Natural killer cell (primary cell): Measurements from ENCODE around the gene SCYGR4. TPM values are rescaled to one million over a fixed set of nuclear protein-coding genes. Genes with fewer than 3 reads are reported as not detected.

ENCODE experiments used
- ATAC-seq, 3 donors: fragments of 150-1000 bp in 2 of 3; fragments of 200-7000 bp in 1 of 3; cut with Tn5 transposase; 1 replicate in 1 of 3; 2 replicates in 2 of 3; pipeline ENCODE4 v1.10.0; 2021; ENCODE audit warnings: mild to moderate bottlenecking in 2 of 3, moderate library complexity in 2 of 3
- DNase-seq, 2 donors: peaks; one replicate each; pipeline versions ENCODE4 v3.0.0 to v3.0.0-alpha.2; 2013 to 2021; ENCODE audit warnings: mixed read lengths in 1 of 2
- H3K27ac ChIP-seq: one replicate; pipeline ENCODE4 v1.5.1; 2013; ENCODE audit warnings: mild to moderate bottlenecking, low read length
- H3K27me3 ChIP-seq: one replicate; pipeline ENCODE4 v1.6.1; 2013; ENCODE audit warnings: low read length; ENCODE audit not compliant: control insufficient read depth, insufficient read depth
- H3K36me3 ChIP-seq: one replicate; pipeline ENCODE4 v1.6.1; 2013; ENCODE audit warnings: low read length; ENCODE audit not compliant: control insufficient read depth, insufficient read depth
- H3K4me1 ChIP-seq: one replicate; pipeline ENCODE4 v1.6.1; 2013; ENCODE audit warnings: low read length; ENCODE audit not compliant: control insufficient read depth, insufficient read depth
- H3K4me3 ChIP-seq: one replicate; pipeline ENCODE4 v1.5.1; 2013; ENCODE audit warnings: low read length
- H3K9me3 ChIP-seq: one replicate; pipeline ENCODE4 v1.6.1; 2013; ENCODE audit warnings: low read length; ENCODE audit not compliant: control insufficient read depth, insufficient read depth
- H3K27ac Mint-ChIP-seq, 2 donors: one replicate each; pipeline ENCODE4 v1.8.0; 2022; ENCODE audit warnings: mild to moderate bottlenecking in 2 of 2, mixed read lengths in 2 of 2, moderate library complexity in 1 of 2
- H3K27me3 Mint-ChIP-seq, 2 donors: one replicate each; pipeline ENCODE4 v1.8.0; 2022; ENCODE audit warnings: low read depth in 2 of 2, mixed read lengths in 2 of 2
- H3K36me3 Mint-ChIP-seq: one replicate; pipeline ENCODE4 v1.8.0; 2022; ENCODE audit warnings: mixed read lengths
- H3K4me1 Mint-ChIP-seq, 2 donors: one replicate each; pipeline ENCODE4 v1.8.0; 2022; ENCODE audit warnings: mixed read lengths in 2 of 2
- H3K4me3 Mint-ChIP-seq: one replicate; pipeline ENCODE4 v1.8.0; 2022; ENCODE audit warnings: mild to moderate bottlenecking, moderate library complexity, mixed read lengths
- H3K9me3 Mint-ChIP-seq, 2 donors: one replicate each; pipeline ENCODE4 v1.8.0; 2022; ENCODE audit warnings: mixed read lengths in 2 of 2
- WGBS: methylation state at CpG from one replicate; pipeline ENCODE4 v1.1.7; 2013; ENCODE audit warnings: missing lambda C conversion rate; ENCODE audit not compliant: insufficient coverage; 5-methylcytosine and 5-hydroxymethylcytosine counted together
- intact Hi-C: fragments of 100-400 bp; cut with micrococcal nuclease; formaldehyde crosslinking; loops from one replicate; pipeline ENCODE4 v1.14.2; 2022
- total RNA-seq, 4 donors: library from RNA; stranded (reverse); fragments of 120-200 nt in 1 of 4; gene quantifications; one replicate each; pipeline versions ENCODE4 v1.2.3 to v1.2.4, GENCODE V29; 2013 to 2022
- TF ChIP-seq, protein P1 (sequence below): fragments of 200-600 bp; IDR thresholded peaks from one replicate; pipeline ENCODE4 v1.8.0; 2022; ENCODE audit warnings: antibody characterized with exemption

SCYGR4 gene
- total RNA-seq, 3 donors from 2014 or later (not counting 1 experiment from before 2014, with no cell fraction given): not detected

DNA sequence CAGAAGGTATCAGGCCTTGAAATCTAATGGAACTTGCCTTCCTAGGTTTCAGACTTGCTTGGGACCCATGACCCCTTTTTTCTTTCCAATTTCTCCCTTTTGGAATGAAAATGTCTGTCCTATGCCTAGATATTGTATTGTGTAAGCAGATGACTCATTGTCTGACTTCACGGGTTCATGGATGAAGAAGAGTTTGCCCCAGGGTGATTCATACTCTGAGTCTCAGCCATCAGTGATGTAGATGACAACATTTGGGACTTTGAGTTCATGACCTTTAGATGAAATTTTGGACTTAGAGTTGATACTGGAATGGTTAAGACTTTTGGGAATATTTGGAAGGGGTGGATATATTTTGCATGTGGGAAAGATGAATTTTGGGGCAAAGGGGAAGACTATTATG, 38.2 kb downstream of the SCYGR4 start:
- ATAC-seq (no peak), DNase-seq (no peak)
- Histone ChIP-seq H3K27ac (no peak overlapping the region), H3K4me3 (no peak overlapping the region), H3K36me3 (no peaks in the 10 kb centered on the region), H3K4me1 (no peaks in the 10 kb centered on the region), H3K27me3 (no peaks in the 10 kb centered on the region), H3K9me3 (no peaks in the 10 kb centered on the region)
- no peak overlapping the region for H3K27ac Mint-ChIP-seq
- no peaks in the 10 kb centered on the region for H3K9me3 Mint-ChIP-seq
- no peak overlapping the region for H3K4me3 Mint-ChIP-seq
- TF ChIP-seq, protein P1, sequence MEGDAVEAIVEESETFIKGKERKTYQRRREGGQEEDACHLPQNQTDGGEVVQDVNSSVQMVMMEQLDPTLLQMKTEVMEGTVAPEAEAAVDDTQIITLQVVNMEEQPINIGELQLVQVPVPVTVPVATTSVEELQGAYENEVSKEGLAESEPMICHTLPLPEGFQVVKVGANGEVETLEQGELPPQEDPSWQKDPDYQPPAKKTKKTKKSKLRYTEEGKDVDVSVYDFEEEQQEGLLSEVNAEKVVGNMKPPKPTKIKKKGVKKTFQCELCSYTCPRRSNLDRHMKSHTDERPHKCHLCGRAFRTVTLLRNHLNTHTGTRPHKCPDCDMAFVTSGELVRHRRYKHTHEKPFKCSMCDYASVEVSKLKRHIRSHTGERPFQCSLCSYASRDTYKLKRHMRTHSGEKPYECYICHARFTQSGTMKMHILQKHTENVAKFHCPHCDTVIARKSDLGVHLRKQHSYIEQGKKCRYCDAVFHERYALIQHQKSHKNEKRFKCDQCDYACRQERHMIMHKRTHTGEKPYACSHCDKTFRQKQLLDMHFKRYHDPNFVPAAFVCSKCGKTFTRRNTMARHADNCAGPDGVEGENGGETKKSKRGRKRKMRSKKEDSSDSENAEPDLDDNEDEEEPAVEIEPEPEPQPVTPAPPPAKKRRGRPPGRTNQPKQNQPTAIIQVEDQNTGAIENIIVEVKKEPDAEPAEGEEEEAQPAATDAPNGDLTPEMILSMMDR: no peak
- H3K27me3 Mint-ChIP-seq: peaks cover 0 to 4% of the 10 kb centered on the region in 2 donors
- 71% methylated on average over 1 of the region's 1 CpG for WGBS
- no peaks in the 10 kb centered on the region for H3K4me1 Mint-ChIP-seq
- no peaks in the 10 kb centered on the region for H3K36me3 Mint-ChIP-seq
- intact Hi-C loops: no loop called here

DNA sequence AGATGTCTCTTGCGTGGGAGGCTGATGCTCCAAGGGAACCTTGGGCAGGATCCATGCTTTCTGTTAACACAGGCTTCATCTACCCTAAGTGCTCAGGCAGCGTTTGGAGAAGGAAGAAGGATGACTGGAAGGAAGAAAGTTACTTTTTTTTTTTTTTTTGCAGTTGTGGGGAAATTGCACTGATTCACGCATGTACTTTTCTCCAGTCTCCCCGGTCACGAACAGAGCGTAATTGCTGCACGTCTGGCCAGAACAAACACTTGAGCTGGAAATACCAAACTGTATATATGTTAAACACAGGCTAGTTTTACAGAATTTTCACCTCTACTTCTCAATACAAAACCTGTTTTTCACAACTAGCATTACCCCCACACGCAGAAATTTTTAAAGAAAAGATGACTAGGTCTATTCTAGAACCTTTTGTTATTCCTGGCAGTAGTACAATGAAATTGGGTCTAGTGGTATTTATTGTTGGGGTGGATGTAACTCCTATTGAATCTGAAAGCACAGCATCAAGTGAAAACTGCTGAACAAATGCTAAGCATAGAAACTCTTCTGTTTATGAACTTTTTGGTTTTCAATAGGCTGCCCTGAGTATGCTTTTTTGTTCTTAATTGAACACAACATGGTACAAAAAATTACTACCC, 40.0 kb downstream of the SCYGR4 start:
- Mint-ChIP-seq H3K36me3 (no peaks in the 10 kb centered on the region), H3K4me1 (no peaks in the 10 kb centered on the region), H3K27ac (no peak overlapping the region), H3K4me3 (no peak overlapping the region), H3K27me3 (peaks cover 0 to 4% of the 10 kb centered on the region in 2 donors), H3K9me3 (no peaks in the 10 kb centered on the region)
- no peak overlapping the region for H3K4me3 ChIP-seq
- H3K4me1 ChIP-seq: no peaks in the 10 kb centered on the region
- H3K27me3 ChIP-seq: no peaks in the 10 kb centered on the region
- no peaks in the 10 kb centered on the region for H3K9me3 ChIP-seq
- ATAC-seq: no peak
- no peak overlapping the region for H3K27ac ChIP-seq
- H3K36me3 ChIP-seq: no peaks in the 10 kb centered on the region
- TF ChIP-seq, protein P1: no peak
- intact Hi-C loops: no loop called here
- WGBS: 98% methylated on average over 8 of the region's 8 CpGs
- no peak for DNase-seq

DNA sequence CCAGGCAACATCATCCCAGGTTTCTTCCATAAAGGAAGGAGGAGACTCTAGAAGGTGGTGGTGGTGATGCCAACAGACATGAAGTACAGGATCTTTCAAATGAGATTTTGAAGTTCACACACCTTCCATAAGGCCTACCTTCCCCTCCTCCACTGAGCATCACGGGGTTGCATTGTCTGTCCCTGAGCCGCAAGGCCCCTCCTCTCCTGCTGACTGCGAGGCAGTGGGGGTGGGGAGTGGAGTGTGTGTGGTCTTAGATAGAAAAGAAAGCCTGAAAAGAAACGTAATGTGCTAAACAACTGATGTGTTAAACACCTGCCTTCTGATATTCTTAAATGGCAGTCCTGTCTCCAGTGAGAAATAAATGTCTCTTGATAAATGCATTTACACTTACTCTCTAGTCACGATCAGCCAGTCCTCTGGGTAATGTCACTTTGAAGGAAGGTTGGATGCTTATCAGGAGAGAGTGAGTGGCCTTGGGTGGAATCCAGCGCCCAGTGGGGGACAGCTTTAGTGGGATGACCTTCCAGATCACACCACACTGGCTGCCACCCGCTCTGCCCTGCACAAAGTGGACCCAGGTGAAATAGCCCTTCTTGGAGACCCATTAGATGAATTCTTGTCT, 43.8 kb downstream of the SCYGR4 start:
- no peaks in the 10 kb centered on the region for H3K9me3 ChIP-seq
- H3K4me3 ChIP-seq: no peak overlapping the region
- TF ChIP-seq, protein P1: no peak
- H3K36me3 Mint-ChIP-seq: no peaks in the 10 kb centered on the region
- no peaks in the 10 kb centered on the region for H3K4me1 Mint-ChIP-seq
- no peaks in the 10 kb centered on the region for H3K36me3 ChIP-seq
- no peaks in the 10 kb centered on the region for H3K9me3 Mint-ChIP-seq
- intact Hi-C loops: no loop called here
- no peaks in the 10 kb centered on the region for H3K4me1 ChIP-seq
- ATAC-seq (no peak), DNase-seq (no peak)
- no peaks in the 10 kb centered on the region for H3K27me3 Mint-ChIP-seq
- H3K4me3 Mint-ChIP-seq: no peak overlapping the region
- 88% methylated on average over 6 of the region's 7 CpGs for WGBS
- no peaks in the 10 kb centered on the region for H3K27me3 ChIP-seq
- H3K27ac Mint-ChIP-seq: no peak overlapping the region
- H3K27ac ChIP-seq: no peak overlapping the region
